ENCODE measurements around the gene SORBS2.

Gene SORBS2

DNA sequence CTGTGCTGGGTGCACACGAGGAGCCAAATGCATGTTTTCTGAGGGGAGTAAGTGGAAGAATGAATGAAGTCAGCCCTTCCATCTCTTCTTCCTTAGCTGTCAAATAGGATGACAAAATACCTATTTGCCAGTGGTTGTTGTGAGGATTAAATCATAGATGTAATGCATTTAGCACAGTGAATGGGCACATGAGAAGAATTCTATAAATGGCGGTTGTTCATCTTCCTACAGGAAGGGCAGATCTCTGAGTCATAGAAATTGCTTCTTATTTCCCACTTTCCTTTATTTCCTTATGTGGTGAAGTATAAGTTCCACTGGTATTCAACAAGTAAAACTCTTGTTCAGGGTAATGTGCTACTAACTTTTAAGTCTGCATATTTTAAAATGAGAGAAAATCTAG lies 83.1 kb downstream of the SORBS2 start:
- Histone ChIP-seq H3K9me3 (ENCODE audit: severe bottlenecking) (no peaks in the 10 kb centered on the region), H3K27me3 (ENCODE audit: insufficient read depth, poor library complexity, severe bottlenecking) (no peaks in the 10 kb centered on the region), H3K27ac (ENCODE audit: poor library complexity, severe bottlenecking) (no peak overlapping the region), H3K4me1 (ENCODE audit: insufficient read depth, poor library complexity, severe bottlenecking) (peaks cover 9% of the 10 kb centered on the region), H3K4me3 (ENCODE audit: severe bottlenecking) (no peak overlapping the region), H3K36me3 (ENCODE audit: low read depth) (no peaks in the 10 kb centered on the region)
- DNase-seq (ENCODE audit: low spot score) (no peak), ATAC-seq (ENCODE audit: low read depth) (no peak)
- TF ChIP-seq, protein P1, sequence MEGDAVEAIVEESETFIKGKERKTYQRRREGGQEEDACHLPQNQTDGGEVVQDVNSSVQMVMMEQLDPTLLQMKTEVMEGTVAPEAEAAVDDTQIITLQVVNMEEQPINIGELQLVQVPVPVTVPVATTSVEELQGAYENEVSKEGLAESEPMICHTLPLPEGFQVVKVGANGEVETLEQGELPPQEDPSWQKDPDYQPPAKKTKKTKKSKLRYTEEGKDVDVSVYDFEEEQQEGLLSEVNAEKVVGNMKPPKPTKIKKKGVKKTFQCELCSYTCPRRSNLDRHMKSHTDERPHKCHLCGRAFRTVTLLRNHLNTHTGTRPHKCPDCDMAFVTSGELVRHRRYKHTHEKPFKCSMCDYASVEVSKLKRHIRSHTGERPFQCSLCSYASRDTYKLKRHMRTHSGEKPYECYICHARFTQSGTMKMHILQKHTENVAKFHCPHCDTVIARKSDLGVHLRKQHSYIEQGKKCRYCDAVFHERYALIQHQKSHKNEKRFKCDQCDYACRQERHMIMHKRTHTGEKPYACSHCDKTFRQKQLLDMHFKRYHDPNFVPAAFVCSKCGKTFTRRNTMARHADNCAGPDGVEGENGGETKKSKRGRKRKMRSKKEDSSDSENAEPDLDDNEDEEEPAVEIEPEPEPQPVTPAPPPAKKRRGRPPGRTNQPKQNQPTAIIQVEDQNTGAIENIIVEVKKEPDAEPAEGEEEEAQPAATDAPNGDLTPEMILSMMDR (IDR thresholded peaks at IDR 0.05; ENCODE audit: poor library complexity, severe bottlenecking), result no peak

- no peak overlapping the region for H3K4me3 ChIP-seq (ENCODE audit: severe bottlenecking)
- no peak for DNase-seq (ENCODE audit: low spot score)
- no peak overlapping the region for H3K27ac ChIP-seq (ENCODE audit: poor library complexity, severe bottlenecking)
Measured at GRCh38 chr4:185726931-185727330, 85.1 kb downstream of the SORBS2 start.

DNA sequence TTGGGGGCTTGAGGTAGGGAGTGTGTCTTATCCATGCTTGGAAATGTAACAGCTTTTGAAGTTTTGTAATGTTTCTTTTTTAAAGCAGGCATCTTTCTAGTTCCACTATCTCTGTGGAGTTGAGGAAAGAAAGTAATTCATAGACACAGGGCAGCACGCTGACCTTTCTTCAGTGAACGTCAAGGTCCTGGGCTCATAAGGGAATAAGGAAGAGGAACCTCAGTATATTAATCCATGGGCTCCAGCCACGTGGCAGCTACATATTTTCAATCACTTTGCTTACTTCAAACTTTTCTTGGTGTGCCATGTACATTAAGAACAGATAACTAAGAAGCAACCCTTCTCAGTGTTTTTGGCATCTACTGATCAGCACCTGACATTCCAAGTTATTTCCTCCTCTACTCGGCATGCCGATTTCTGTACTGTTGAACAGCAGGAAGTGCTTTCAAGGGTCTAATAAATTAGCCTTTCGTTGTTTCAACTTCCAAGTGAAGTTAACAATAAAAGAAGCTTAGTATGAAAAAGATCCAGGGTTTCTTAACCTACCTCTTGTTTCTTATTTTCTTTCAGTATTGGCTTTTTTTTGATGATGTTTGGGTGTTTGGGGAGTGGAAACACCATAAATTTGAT lies 88.2 kb downstream of the SORBS2 start:
- DNase-seq (ENCODE audit: low spot score) (no peak), ATAC-seq (ENCODE audit: low read depth) (no peak)
- Histone ChIP-seq H3K27me3 (ENCODE audit: insufficient read depth, poor library complexity, severe bottlenecking) (no peaks in the 10 kb centered on the region), H3K9me3 (ENCODE audit: severe bottlenecking) (no peaks in the 10 kb centered on the region), H3K36me3 (ENCODE audit: low read depth) (no peaks in the 10 kb centered on the region), H3K4me3 (ENCODE audit: severe bottlenecking) (no peak overlapping the region), H3K4me1 (ENCODE audit: insufficient read depth, poor library complexity, severe bottlenecking) (peaks cover 6% of the 10 kb centered on the region), H3K27ac (ENCODE audit: poor library complexity, severe bottlenecking) (no peak overlapping the region)
- TF ChIP-seq, protein P1 (IDR thresholded peaks at IDR 0.05; ENCODE audit: poor library complexity, severe bottlenecking), result no peak

More at GRCh38 chr4:185726931-185727330, 85.1 kb downstream of the SORBS2 start:
- no peaks in the 10 kb centered on the region for H3K36me3 ChIP-seq (ENCODE audit: low read depth)
- H3K4me1 ChIP-seq (ENCODE audit: insufficient read depth, poor library complexity, severe bottlenecking), result peaks cover 10% of the 10 kb centered on the region
- no peak for ATAC-seq (ENCODE audit: low read depth)
- H3K27me3 ChIP-seq (ENCODE audit: insufficient read depth, poor library complexity, severe bottlenecking), result no peaks in the 10 kb centered on the region
- H3K9me3 ChIP-seq (ENCODE audit: severe bottlenecking), result no peaks in the 10 kb centered on the region
- TF ChIP-seq, protein P1 (IDR thresholded peaks at IDR 0.05; ENCODE audit: poor library complexity, severe bottlenecking), result no peak

GRCh38 chr4:185722029-185722316 lies 90.0 kb downstream of the SORBS2 start:
- TF ChIP-seq, protein P1 (IDR thresholded peaks at IDR 0.05; ENCODE audit: poor library complexity, severe bottlenecking), result no peak
- no peak overlapping the region for H3K27ac ChIP-seq (ENCODE audit: poor library complexity, severe bottlenecking)
- H3K4me1 ChIP-seq (ENCODE audit: insufficient read depth, poor library complexity, severe bottlenecking), result peaks cover 6% of the 10 kb centered on the region
- no peak for ATAC-seq (ENCODE audit: low read depth)
- H3K9me3 ChIP-seq (ENCODE audit: severe bottlenecking), result no peaks in the 10 kb centered on the region
- H3K36me3 ChIP-seq (ENCODE audit: low read depth), result no peaks in the 10 kb centered on the region
- H3K27me3 ChIP-seq (ENCODE audit: insufficient read depth, poor library complexity, severe bottlenecking), result no peaks in the 10 kb centered on the region
- DNase-seq (ENCODE audit: low spot score), result no peak
- H3K4me3 ChIP-seq (ENCODE audit: severe bottlenecking), result no peak overlapping the region

DNA sequence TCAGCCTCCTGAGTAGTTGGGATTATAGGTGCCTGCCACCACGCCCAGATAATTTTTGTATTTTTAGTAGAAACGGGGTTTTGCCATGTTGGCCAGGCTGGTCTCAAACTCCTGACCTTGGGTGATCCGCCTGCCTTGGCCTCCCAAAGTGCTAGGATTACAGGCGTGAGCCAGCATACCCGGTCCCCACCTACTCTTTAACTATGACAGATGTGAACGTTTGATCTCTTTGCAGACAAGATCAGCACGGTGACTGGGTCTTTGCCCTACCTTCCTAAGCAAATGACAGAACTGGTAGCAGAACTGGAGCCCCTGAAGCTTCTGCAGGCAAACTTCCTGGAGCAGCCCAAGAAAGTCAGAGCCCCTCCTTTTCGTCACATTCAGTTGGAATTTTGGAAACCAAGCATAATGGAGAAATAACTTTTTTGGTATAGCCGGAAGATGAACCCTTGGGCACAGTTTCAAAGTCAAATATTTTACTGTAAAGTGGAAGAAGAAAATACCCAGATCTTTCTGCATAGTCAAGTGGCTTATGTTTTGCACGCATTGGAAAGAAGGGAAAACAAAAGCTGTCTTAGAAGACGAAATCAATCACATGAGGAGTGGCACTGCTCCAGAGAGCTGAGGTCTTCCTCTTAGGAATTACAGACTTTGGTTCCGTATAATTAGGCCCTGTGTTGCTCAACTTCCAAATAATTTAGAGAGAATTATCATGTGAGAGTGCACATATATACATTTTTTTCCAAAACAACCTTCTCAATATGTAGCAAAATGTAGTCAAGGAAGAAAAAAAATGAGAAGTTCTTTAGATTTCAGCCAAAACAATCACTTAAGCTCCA lies 90.6 kb downstream of the SORBS2 start:
- Histone ChIP-seq H3K27me3 (ENCODE audit: insufficient read depth, poor library complexity, severe bottlenecking) (no peaks in the 10 kb centered on the region), H3K9me3 (ENCODE audit: severe bottlenecking) (no peaks in the 10 kb centered on the region), H3K4me1 (ENCODE audit: insufficient read depth, poor library complexity, severe bottlenecking) (peaks cover 6% of the 10 kb centered on the region), H3K4me3 (ENCODE audit: severe bottlenecking) (no peak overlapping the region), H3K36me3 (ENCODE audit: low read depth) (no peaks in the 10 kb centered on the region), H3K27ac (ENCODE audit: poor library complexity, severe bottlenecking) (no peak overlapping the region)
- TF ChIP-seq, protein P1 (IDR thresholded peaks at IDR 0.05; ENCODE audit: poor library complexity, severe bottlenecking), result no peak
- DNase-seq (ENCODE audit: low spot score) (no peak), ATAC-seq (ENCODE audit: low read depth) (no peak)

Measured in RWPE2 (cell line).